ENCODE results near the gene CA9. TPM values are rescaled to one million over a fixed set of nuclear protein-coding genes. Genes with fewer than 3 reads are reported as not detected.

The CA9 gene
- total and polyA plus RNA-seq, 9 of the 15 experiments (the other 6 are each of a cell fraction or from before 2014, with no cell fraction given) = 0.15 to 10.6 (median 0.60) TPM; not detected in 4

DNA sequence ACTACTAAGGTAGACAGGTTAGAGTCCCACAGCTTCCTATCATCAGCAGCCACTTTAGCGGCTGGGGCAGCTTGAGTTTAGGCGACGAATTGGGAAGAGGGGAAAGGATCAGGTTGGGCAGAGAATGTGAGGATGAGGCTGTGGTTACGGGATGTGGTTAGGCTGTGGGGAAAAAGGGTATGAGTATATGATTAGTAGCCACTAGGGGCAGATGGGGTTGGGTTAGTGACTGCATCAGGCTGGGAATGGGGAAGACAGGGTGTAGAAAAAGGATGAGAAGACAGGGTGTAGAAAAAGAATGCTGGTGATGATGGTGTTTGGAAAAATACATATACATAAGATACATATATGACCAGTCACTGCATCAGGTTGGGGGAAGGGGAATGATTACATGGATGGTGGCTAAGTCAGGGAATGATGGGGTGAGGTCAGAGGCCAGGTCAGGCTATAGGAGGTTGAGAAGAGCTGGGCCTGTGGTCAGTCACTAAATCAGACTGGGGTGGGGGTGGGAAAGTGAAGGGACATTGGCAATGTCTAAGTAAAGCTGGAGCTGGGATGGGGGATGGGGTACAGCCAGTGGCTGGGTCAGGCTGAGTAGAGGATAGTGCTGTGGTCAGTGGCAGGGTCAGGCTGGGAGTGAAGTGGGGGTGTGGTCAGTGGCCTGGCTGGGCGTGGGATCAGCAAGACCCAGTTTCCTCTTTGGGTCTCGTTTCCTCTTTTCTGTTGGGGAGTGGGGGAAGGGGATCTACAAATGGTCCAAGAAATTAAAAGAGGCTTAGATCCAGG, 56.2 kb downstream of the CA9 start (continued):
- TF ChIP-seq, protein P1, sequence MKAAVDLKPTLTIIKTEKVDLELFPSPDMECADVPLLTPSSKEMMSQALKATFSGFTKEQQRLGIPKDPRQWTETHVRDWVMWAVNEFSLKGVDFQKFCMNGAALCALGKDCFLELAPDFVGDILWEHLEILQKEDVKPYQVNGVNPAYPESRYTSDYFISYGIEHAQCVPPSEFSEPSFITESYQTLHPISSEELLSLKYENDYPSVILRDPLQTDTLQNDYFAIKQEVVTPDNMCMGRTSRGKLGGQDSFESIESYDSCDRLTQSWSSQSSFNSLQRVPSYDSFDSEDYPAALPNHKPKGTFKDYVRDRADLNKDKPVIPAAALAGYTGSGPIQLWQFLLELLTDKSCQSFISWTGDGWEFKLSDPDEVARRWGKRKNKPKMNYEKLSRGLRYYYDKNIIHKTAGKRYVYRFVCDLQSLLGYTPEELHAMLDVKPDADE (conservative IDR thresholded peaks at IDR 0.05; ENCODE audit: control insufficient read depth, low read depth, low read length) = no peak
- TF ChIP-seq ZNF121 (CRISPR knock-in tag; conservative IDR thresholded peaks at IDR 0.05) (no peak), SNRNP70 (optimal IDR thresholded peaks at IDR 0.05; ENCODE audit: low read depth, low read length) (no peak), ETV5 (CRISPR knock-in tag; IDR thresholded peaks at IDR 0.05; ENCODE audit: low read depth) (no peak), TEAD4 (IDR thresholded peaks at IDR 0.05; ENCODE audit: low read length) (no peak), TEAD4 (CRISPR knock-in tag; IDR thresholded peaks at IDR 0.05; ENCODE audit: borderline replicate concordance) (no peak), SMAD2 (IDR thresholded peaks at IDR 0.05; ENCODE audit: low read depth, low read length) (no peak), CBX3 (IDR thresholded peaks at IDR 0.05; ENCODE audit: borderline replicate concordance in 1 of 2, low read length in 2 of 2) (no peak), KLF16 (IDR thresholded peaks at IDR 0.05) (no peak; the same call in 1 of the 2 replicates), HNRNPH1 (optimal IDR thresholded peaks at IDR 0.05; ENCODE audit: low read depth, low read length) (no peak), POLR2H (tag; IDR thresholded peaks at IDR 0.05; ENCODE audit: low read depth) (no peak), SRSF9 (IDR thresholded peaks at IDR 0.05; ENCODE audit: borderline replicate concordance, low read depth, low read length) (no peak), ZNF253 (CRISPR knock-in tag; conservative IDR thresholded peaks at IDR 0.05) (no peak), DMBX1 (CRISPR knock-in tag; IDR thresholded peaks at IDR 0.05; ENCODE audit: borderline replicate concordance) (no peak), SMAD3 (CRISPR knock-in tag; conservative IDR thresholded peaks at IDR 0.05) (no peak), RHOXF2B (CRISPR knock-in tag; conservative IDR thresholded peaks at IDR 0.05) (no peak), NFIC (IDR thresholded peaks at IDR 0.05) (no peak), RBM15 (IDR thresholded peaks at IDR 0.05; ENCODE audit: insufficient read depth, low read length) (no peak), JUND (IDR thresholded peaks at IDR 0.05; ENCODE audit: borderline replicate concordance, low read depth, low read length) (no peak; the same call in 1 of the 2 replicates), JUND (tag; IDR thresholded peaks at IDR 0.05; ENCODE audit: borderline replicate concordance, low read depth, low read length) (no peak; the same call in 2 of the 3 replicates), MBD2 (IDR thresholded peaks at IDR 0.05; ENCODE audit: borderline replicate concordance, low read depth) (no peak; the same call in 1 of the 2 replicates), SAP30 (IDR thresholded peaks at IDR 0.05; ENCODE audit: borderline replicate concordance, insufficient read depth, low read depth, low read length, poor library complexity, severe bottlenecking) (no peak), ZFP1 (CRISPR knock-in tag; IDR thresholded peaks at IDR 0.05) (no peak)
- TF ChIP-seq, protein P2, sequence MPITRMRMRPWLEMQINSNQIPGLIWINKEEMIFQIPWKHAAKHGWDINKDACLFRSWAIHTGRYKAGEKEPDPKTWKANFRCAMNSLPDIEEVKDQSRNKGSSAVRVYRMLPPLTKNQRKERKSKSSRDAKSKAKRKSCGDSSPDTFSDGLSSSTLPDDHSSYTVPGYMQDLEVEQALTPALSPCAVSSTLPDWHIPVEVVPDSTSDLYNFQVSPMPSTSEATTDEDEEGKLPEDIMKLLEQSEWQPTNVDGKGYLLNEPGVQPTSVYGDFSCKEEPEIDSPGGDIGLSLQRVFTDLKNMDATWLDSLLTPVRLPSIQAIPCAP (CRISPR knock-in tag; IDR thresholded peaks at IDR 0.05; ENCODE audit: borderline replicate concordance) = no peak
- TF ChIP-seq, protein P3, sequence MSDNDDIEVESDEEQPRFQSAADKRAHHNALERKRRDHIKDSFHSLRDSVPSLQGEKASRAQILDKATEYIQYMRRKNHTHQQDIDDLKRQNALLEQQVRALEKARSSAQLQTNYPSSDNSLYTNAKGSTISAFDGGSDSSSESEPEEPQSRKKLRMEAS (CRISPR knock-in tag; IDR thresholded peaks at IDR 0.05) = no peak

Data from K562 (cell line).